BE2C (cell line): ENCODE data around the gene ADGRE2.
"Not testable (repeated sequence)": the region's sequence is repeated elsewhere in the genome, so short reads cannot be mapped to it uniquely, and the experiment has no call there.

Experiments
- DNase-seq: peaks from one replicate; pipeline ENCODE4 v3.0.0-alpha.2; 2020
- H3K27me3 ChIP-seq: fragments of 250-450 bp; sonication (Bioruptor Pico); 2 replicates; pipeline ENCODE4 v1.5.1; 2020; ENCODE audit warnings: mild to moderate bottlenecking
- H3K36me3 ChIP-seq: fragments of 250-450 bp; sonication (Bioruptor Pico); 2 replicates; pipeline ENCODE4 v1.5.1; 2020; ENCODE audit warnings: mild to moderate bottlenecking
- H3K4me1 ChIP-seq: fragments of 250-450 bp; sonication (Bioruptor Pico); 2 replicates; pipeline ENCODE4 v1.5.1; 2020
- H3K4me3 ChIP-seq: 2 replicates; pipeline ENCODE4 v1.5.1; 2011; ENCODE audit warnings: low read depth, low read length
- H3K9me3 ChIP-seq: fragments of 250-450 bp; sonication (Bioruptor Pico); 2 replicates; pipeline ENCODE4 v1.5.1; 2020
- TF ChIP-seq, protein P1 (sequence below): IDR thresholded peaks from 2 replicates; pipeline ENCODE4 v1.5.1; 2012; ENCODE audit warnings: mild to moderate bottlenecking, low read depth, low read length

ADGRE2 gene

DNA sequence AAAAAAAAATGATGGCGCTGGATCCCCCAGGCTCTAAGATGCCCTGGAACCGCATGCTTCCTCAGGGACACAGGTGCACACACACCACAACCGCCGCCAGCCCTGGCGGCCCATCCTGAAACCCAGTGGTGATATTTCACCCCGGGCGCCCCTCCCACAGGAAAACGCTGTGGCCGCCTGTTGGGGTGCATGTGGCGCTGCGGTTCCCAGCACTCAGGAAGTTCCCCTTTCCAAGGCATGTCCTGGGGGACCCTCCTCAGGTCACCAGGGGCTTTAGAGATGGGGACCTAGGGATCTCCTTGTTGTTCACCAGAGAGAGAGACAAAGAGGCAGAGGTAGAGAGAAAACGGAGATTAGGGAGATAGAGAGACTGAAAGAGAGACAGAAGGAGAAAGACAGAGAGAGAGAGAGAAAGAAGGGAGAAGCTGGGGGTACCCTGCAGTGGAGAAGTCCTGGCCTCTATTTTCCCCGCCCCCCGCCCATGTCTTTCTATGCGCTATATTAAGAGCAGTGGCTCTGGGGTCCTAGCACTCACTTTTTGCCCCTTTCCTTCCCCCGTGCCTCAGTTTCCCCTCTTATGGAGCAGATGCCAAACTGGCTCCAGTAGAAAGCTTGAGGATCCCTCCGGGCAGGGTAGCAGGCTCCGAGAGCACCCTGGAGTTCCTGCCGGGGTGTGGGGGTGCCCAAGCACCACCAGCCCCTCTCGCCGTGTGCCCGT lies 2.3 kb downstream of the ADGRE2 start:
- Histone ChIP-seq H3K4me3 (no peak overlapping the region), H3K4me1 (no peaks in the 10 kb centered on the region), H3K27me3 (no peaks in the 10 kb centered on the region), H3K36me3 (no peaks in the 10 kb centered on the region), H3K9me3 (no peaks in the 10 kb centered on the region)
- TF ChIP-seq, protein P1, sequence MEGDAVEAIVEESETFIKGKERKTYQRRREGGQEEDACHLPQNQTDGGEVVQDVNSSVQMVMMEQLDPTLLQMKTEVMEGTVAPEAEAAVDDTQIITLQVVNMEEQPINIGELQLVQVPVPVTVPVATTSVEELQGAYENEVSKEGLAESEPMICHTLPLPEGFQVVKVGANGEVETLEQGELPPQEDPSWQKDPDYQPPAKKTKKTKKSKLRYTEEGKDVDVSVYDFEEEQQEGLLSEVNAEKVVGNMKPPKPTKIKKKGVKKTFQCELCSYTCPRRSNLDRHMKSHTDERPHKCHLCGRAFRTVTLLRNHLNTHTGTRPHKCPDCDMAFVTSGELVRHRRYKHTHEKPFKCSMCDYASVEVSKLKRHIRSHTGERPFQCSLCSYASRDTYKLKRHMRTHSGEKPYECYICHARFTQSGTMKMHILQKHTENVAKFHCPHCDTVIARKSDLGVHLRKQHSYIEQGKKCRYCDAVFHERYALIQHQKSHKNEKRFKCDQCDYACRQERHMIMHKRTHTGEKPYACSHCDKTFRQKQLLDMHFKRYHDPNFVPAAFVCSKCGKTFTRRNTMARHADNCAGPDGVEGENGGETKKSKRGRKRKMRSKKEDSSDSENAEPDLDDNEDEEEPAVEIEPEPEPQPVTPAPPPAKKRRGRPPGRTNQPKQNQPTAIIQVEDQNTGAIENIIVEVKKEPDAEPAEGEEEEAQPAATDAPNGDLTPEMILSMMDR, result no peak
- DNase-seq, result no peak

- not testable (repeated sequence) for H3K4me3 ChIP-seq, H3K36me3 ChIP-seq, H3K9me3 ChIP-seq, DNase-seq, H3K27me3 ChIP-seq, H3K4me1 ChIP-seq
Measured at GRCh38 chr19:14775326-14775725, 3.0 kb downstream of the ADGRE2 start.

GRCh38 chr19:14774373-14774772 lies 4.0 kb downstream of the ADGRE2 start:
- H3K9me3 ChIP-seq, result no peaks in the 10 kb centered on the region
- no peak for DNase-seq
- TF ChIP-seq, protein P1, result no peak
- H3K4me3 ChIP-seq, result no peak overlapping the region
- no peaks in the 10 kb centered on the region for H3K36me3 ChIP-seq
- no peaks in the 10 kb centered on the region for H3K27me3 ChIP-seq
- H3K4me1 ChIP-seq, result no peaks in the 10 kb centered on the region

DNA sequence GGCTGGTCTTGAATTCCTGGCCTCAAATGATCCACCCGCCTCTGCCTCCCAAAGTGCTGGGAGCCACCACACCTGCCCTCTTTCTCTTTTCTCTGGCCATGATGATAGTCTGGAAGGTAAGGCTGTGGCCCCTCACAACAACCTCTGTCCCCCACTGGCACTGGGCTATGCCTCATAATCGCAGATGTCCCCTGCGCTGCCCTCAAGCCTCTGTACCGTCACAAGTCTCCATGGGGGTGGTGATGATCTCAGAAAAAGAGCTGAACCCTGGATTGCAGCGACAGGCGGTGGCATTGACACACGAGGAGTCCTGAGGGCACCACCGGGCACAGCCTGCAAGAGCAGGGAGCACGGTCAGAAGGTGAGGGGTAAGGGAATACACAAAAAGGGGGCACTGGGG lies 4.6 kb downstream of the ADGRE2 start:
- not testable (repeated sequence) for DNase-seq, H3K36me3 ChIP-seq, H3K4me3 ChIP-seq, H3K27me3 ChIP-seq, H3K4me1 ChIP-seq, H3K9me3 ChIP-seq

DNA sequence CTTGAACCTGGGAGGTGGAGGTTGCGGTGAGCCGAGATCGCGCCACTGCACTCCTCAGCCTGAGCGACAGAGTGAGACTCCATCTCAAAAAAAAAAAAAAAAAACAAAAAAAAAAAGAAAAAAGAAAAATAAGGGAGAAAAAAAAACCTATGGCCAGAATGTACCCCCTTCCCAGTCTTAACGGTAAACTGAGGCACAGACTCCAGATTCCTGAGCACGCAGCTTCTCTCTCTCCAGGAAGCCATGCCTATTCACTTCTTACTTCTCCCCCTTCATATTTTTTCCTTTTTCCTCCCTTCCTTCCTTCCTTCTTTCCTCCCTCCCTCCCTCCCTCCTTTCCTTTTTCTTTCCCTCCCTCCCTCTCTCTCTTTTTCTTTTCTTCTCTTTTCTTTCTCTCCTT lies 5.4 kb downstream of the ADGRE2 start:
- no peak for DNase-seq
- Histone ChIP-seq H3K9me3 (no peaks in the 10 kb centered on the region), H3K27me3 (no peaks in the 10 kb centered on the region), H3K36me3 (no peaks in the 10 kb centered on the region), H3K4me3 (no peak overlapping the region), H3K4me1 (no peaks in the 10 kb centered on the region)
- TF ChIP-seq, protein P1, result no peak

DNA sequence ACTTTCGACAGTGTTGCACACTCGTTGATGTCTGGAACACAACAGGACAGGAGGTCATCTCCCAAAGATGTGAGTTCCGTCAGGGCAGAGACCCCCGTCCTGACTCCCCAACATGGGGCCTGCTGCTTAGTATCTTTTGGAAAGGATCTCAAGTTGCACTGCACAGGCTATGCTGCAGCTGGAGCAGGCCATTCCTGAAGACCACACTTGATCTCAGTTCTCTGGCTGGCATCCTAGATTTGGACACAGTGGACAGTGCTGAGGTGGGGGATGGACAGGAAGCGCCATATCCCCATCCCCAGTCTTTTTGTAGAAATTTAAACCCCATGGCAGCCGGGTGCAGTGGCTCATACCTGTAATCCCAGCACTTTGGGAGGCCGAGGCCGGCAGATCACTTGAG lies 5.9 kb downstream of the ADGRE2 start:
- Histone ChIP-seq H3K9me3 (no peaks in the 10 kb centered on the region), H3K36me3 (no peaks in the 10 kb centered on the region), H3K27me3 (no peaks in the 10 kb centered on the region), H3K4me3 (no peak overlapping the region), H3K4me1 (no peaks in the 10 kb centered on the region)
- TF ChIP-seq, protein P1, result no peak
- DNase-seq, result no peak

- no peaks in the 10 kb centered on the region for H3K9me3 ChIP-seq
- no peak overlapping the region for H3K4me3 ChIP-seq
- no peaks in the 10 kb centered on the region for H3K4me1 ChIP-seq
- DNase-seq, result no peak
- TF ChIP-seq, protein P1, result no peak
- H3K27me3 ChIP-seq, result no peaks in the 10 kb centered on the region
- H3K36me3 ChIP-seq, result no peaks in the 10 kb centered on the region
Measured at GRCh38 chr19:14770944-14771839, 7.2 kb downstream of the ADGRE2 start.
